K562 (cell line): ENCODE measurements around the gene TFF1.

Experiments used
- CTCF ChIP-seq, 3 experiments: IDR thresholded peaks in 2 of 3; conservative IDR thresholded peaks in 1 of 3; 2 replicates each; pipeline ENCODE4 v1.5.1; 2011 to 2012; ENCODE audit warnings: low read length in 3 of 3, mild to moderate bottlenecking in 3 of 3, control low read depth in 2 of 3, improper control_type of control experiment in 1 of 3, inconsistent platforms in 1 of 3, low read depth in 1 of 3, mixed read lengths in 1 of 3, moderate library complexity in 1 of 3; ENCODE audit not compliant: insufficient read depth in 2 of 3
- E2F6 ChIP-seq, 2 experiments: IDR thresholded peaks; 2 replicates each; pipeline ENCODE4 v1.6.1; 2011; ENCODE audit warnings: borderline replicate concordance in 1 of 2, control low read depth in 1 of 2, low read depth in 1 of 2, low read length in 1 of 2, mild to moderate bottlenecking in 1 of 2, mixed read lengths in 1 of 2, moderate library complexity in 1 of 2; ENCODE audit not compliant: insufficient read depth in 1 of 2, insufficient read length in 1 of 2, poor library complexity in 1 of 2, severe bottlenecking in 1 of 2; ENCODE audit errors: extremely low read depth in 1 of 2
- HOMEZ ChIP-seq: fragments of 250-450 bp; sonication (Bioruptor Pico); IDR thresholded peaks from 2 replicates; pipeline ENCODE4 v1.4.0; 2020; ENCODE audit warnings: mild to moderate bottlenecking, moderate library complexity
- IFI16 ChIP-seq: fragments of 250-450 bp; sonication (Bioruptor Pico); IDR thresholded peaks from 2 replicates; pipeline ENCODE4 v2.1.2; 2022; ENCODE audit warnings: mild to moderate bottlenecking, inconsistent platforms
- IRF2 ChIP-seq: sonication (generic); formaldehyde crosslinking; IDR thresholded peaks from 2 replicates; pipeline ENCODE4 v1.8.1; 2022; ENCODE audit warnings: mild to moderate bottlenecking, missing genetic modification reagents
- PHB ChIP-seq: fragments of 250-450 bp; sonication (Bioruptor Pico); IDR thresholded peaks from 2 replicates; pipeline ENCODE4 v1.5.0; 2021
- POLR2AphosphoS5 ChIP-seq: IDR thresholded peaks from 2 replicates; pipeline ENCODE4 v1.6.1; 2011; ENCODE audit warnings: mild to moderate bottlenecking, low read depth, low read length, moderate library complexity; ENCODE audit not compliant: control insufficient read depth, insufficient read depth
- SIN3B ChIP-seq: fragments of 450-650 bp; IDR thresholded peaks from 2 replicates; pipeline ENCODE4 v1.6.1; 2017; ENCODE audit warnings: low read depth, mild to moderate bottlenecking, moderate library complexity
- ZNF184 ChIP-seq: sonication (generic); formaldehyde crosslinking; IDR thresholded peaks from 2 replicates; pipeline ENCODE4 v1.5.0; 2020; ENCODE audit warnings: missing genetic modification reagents
- ZNF551 ChIP-seq: fragments of 250-450 bp; sonication (Bioruptor Pico); IDR thresholded peaks from 2 replicates; pipeline ENCODE4 v1.5.0; 2021; ENCODE audit warnings: mild to moderate bottlenecking, moderate library complexity
- TF ChIP-seq, protein P1 (sequence below): sonication (generic); formaldehyde crosslinking; IDR thresholded peaks from 2 replicates; pipeline ENCODE4 v1.9.0; 2022; ENCODE audit warnings: mild to moderate bottlenecking, missing genetic modification reagents

- TF ChIP-seq IRF2 (CRISPR knock-in tag) (no peak), E2F6 (IDR thresholded peaks at IDR 0.05; ENCODE audit: borderline replicate concordance in 1 of 2, extremely low read depth in 1 of 2, insufficient read depth in 1 of 2, insufficient read length in 1 of 2, low read depth in 1 of 2, low read length in 1 of 2, poor library complexity in 1 of 2, severe bottlenecking in 1 of 2) (no peak), SIN3B (no peak), HOMEZ (CRISPR knock-in tag) (no peak), POLR2AphosphoS5 (no peak), IFI16 (CRISPR knock-in tag) (no peak), ZNF551 (CRISPR knock-in tag) (no peak), CTCF (IDR thresholded peaks at IDR 0.05 in 2 of 3, conservative IDR thresholded peaks at IDR 0.05 in 1 of 3; ENCODE audit: insufficient read depth in 2 of 3, low read depth in 1 of 3, low read length in 3 of 3) (no peak), ZNF184 (CRISPR knock-in tag) (no peak), PHB (no peak)
- TF ChIP-seq, protein P1, sequence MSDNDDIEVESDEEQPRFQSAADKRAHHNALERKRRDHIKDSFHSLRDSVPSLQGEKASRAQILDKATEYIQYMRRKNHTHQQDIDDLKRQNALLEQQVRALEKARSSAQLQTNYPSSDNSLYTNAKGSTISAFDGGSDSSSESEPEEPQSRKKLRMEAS: no peak
Measured at GRCh38 chr21:42314616-42315295, 51.6 kb downstream of the TFF1 start.
